WTC11 (cell line): ENCODE measurements around the gene ADAMTS15.

Experiments used
- CTCF ChIP-seq: fragments of 200-600 bp; IDR thresholded peaks from 2 replicates; pipeline ENCODE4 v1.8.0; 2022; ENCODE audit warnings: antibody characterized with exemption
- ETV6 ChIP-seq: sonication (generic); formaldehyde crosslinking; IDR thresholded peaks from 2 replicates; pipeline ENCODE4 v1.8.1; 2022; ENCODE audit warnings: mild to moderate bottlenecking, missing genetic modification reagents
- GRHL2 ChIP-seq: fragments of 250-450 bp; sonication (Bioruptor Pico); IDR thresholded peaks from 2 replicates; pipeline ENCODE4 v1.8.0; 2022; ENCODE audit warnings: mild to moderate bottlenecking, moderate library complexity; ENCODE audit not compliant: insufficient replicate concordance, severe bottlenecking
- JUN ChIP-seq: sonication (generic); formaldehyde crosslinking; IDR thresholded peaks from 2 replicates; pipeline ENCODE4 v1.8.0; 2023; ENCODE audit warnings: mild to moderate bottlenecking, missing genetic modification reagents
- NFYB ChIP-seq: sonication (generic); formaldehyde crosslinking; conservative IDR thresholded peaks from 2 replicates; pipeline ENCODE4 v1.8.0; 2022; ENCODE audit warnings: low read depth, missing genetic modification reagents
- TF ChIP-seq, protein P1 (sequence below): sonication (generic); formaldehyde crosslinking; IDR thresholded peaks from 2 replicates; pipeline ENCODE4 v1.8.1; 2022; ENCODE audit warnings: missing genetic modification reagents, borderline replicate concordance

DNA sequence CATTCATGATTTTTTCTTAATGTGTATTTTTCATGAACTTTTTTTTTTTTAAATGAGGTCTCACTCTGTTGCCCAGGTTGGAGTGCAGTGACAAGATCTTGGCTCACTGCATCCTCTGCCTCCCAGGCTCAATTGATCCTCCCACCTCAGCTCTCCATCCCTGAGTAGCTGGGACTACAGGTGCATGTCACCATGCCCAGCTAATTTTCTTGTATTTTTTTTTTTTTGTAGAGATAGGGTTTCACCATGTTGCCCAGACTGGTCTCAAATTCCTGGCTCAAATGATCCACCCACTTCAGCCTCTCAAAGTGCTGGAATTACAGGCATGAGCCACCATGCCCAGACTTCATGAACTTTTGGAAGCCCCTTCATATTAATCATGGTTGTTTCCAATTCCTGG is 49.7 kb downstream of the ADAMTS15 start:
- TF ChIP-seq CTCF (no peak), JUN (CRISPR knock-in tag) (no peak), GRHL2 (no peak), NFYB (CRISPR knock-in tag) (no peak), ETV6 (no peak)
- TF ChIP-seq, protein P1, sequence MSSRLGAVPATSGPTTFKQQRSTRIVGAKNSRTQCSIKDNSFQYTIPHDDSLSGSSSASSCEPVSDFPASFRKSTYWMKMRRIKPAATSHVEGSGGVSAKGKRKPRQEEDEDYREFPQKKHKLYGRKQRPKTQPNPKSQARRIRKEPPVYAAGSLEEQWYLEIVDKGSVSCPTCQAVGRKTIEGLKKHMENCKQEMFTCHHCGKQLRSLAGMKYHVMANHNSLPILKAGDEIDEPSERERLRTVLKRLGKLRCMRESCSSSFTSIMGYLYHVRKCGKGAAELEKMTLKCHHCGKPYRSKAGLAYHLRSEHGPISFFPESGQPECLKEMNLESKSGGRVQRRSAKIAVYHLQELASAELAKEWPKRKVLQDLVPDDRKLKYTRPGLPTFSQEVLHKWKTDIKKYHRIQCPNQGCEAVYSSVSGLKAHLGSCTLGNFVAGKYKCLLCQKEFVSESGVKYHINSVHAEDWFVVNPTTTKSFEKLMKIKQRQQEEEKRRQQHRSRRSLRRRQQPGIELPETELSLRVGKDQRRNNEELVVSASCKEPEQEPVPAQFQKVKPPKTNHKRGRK (CRISPR knock-in tag) = no peak
